Body of pancreas (tissue), 4 donors: Measurements from ENCODE around the gene C1orf35. TPM values are rescaled to one million over a fixed set of nuclear protein-coding genes. Genes with fewer than 3 reads are reported as not detected.

Source experiments
- ATAC-seq: fragments of 150-250 bp; one replicate; pipeline ENCODE4 v1.9.1; 2016
- DNase-seq, 4 donors: peaks; one replicate each; pipeline ENCODE4 v3.0.0-alpha.2; 2019
- H3K27ac ChIP-seq, 4 donors: fragments of 200-600 bp; sonication (generic); 1 replicate in 3 of 4; 2 replicates in 1 of 4; pipeline versions ENCODE4 v1.5.1 to v1.6.1; 2016 to 2019; ENCODE audit warnings: mild to moderate bottlenecking in 1 of 4, mixed read lengths in 1 of 4, moderate library complexity in 1 of 4
- H3K27me3 ChIP-seq, 2 donors: fragments of 200-600 bp; sonication (generic); one replicate each; pipeline ENCODE4 v1.6.0; 2016; ENCODE audit warnings: mild to moderate bottlenecking in 1 of 2
- H3K36me3 ChIP-seq, 2 donors: fragments of 200-600 bp; sonication (generic); replicated peaks in 1 of 2; 2 replicates each; pipeline ENCODE4 v1.5.1; 2016; ENCODE audit warnings: low read depth in 2 of 2; ENCODE audit not compliant: insufficient read depth in 1 of 2
- H3K4me1 ChIP-seq: fragments of 200-600 bp; sonication (generic); one replicate; pipeline ENCODE4 v1.6.0; 2016
- H3K4me3 ChIP-seq, 2 donors: fragments of 200-600 bp; sonication (generic); 1 replicate in 1 of 2; 2 replicates in 1 of 2; pipeline ENCODE4 v1.5.1; 2016 to 2019
- H3K9me3 ChIP-seq, 3 donors: fragments of 200-600 bp; sonication (generic); 1 replicate in 2 of 3; 2 replicates in 1 of 3; pipeline ENCODE4 v1.5.1; 2016
- CTCF ChIP-seq, 7 experiments: fragments of 450-650 bp in 4 of 7; fragments of 200-600 bp in 3 of 7; sonication (generic) in 3 of 7; IDR thresholded peaks; one replicate each; pipeline ENCODE4 v1.5.1; 2016 to 2019; ENCODE audit warnings: antibody characterized with exemption in 7 of 7
- POLR2A ChIP-seq, 3 donors: fragments of 450-650 bp; IDR thresholded peaks; one replicate each; pipeline ENCODE4 v1.6.1; 2016; ENCODE audit warnings: antibody characterized with exemption in 3 of 3, mild to moderate bottlenecking in 2 of 3
- WGBS, 2 donors: methylation state at CpG; one replicate each; pipeline ENCODE4 v1.1.5; 2017; 5-methylcytosine and 5-hydroxymethylcytosine counted together
- intact Hi-C: fragments of 100-400 bp; cut with DNase I; formaldehyde crosslinking; loops from one replicate; pipeline ENCODE4 v1.15.1; 2023
- total RNA-seq, 2 donors: library from RNA; depleted of rRNA; stranded (reverse); fragments of >200 nt; gene quantifications; one replicate each; pipeline ENCODE4 v1.1.0, GENCODE V29; 2016

The C1orf35 gene
- total RNA-seq, 2 donors from 2014 or later, result 10.9 to 71.2 TPM

- intact Hi-C loops, result no loop called here
- 74 to 88% methylated on average over 1 of the region's 1 CpG for WGBS, 2 donors
- H3K9me3 ChIP-seq, result no peaks in the 10 kb centered on the region
- ATAC-seq (no peak), DNase-seq (no peak)
- no peaks in the 10 kb centered on the region for H3K36me3 ChIP-seq
- no peak for TF ChIP-seq CTCF (IDR thresholded peaks at IDR 0.05)
- TF ChIP-seq POLR2A (IDR thresholded peaks at IDR 0.05), result no peak
- H3K4me1 ChIP-seq, result no peaks in the 10 kb centered on the region
- H3K27ac ChIP-seq, result no peak overlapping the region
- H3K27me3 ChIP-seq, result no peaks in the 10 kb centered on the region
- H3K4me3 ChIP-seq, result no peak overlapping the region
These were observed 17.2 kb upstream of the C1orf35 start for GRCh38 chr1:228120351-228120750.

- Histone ChIP-seq H3K36me3 (no peaks in the 10 kb centered on the region), H3K27ac (no peak overlapping the region), H3K4me3 (no peak overlapping the region), H3K4me1 (no peaks in the 10 kb centered on the region), H3K27me3 (no peaks in the 10 kb centered on the region), H3K9me3 (no peaks in the 10 kb centered on the region)
- 82 to 96% methylated on average over 2 of the region's 2 CpGs for WGBS, 2 donors
- TF ChIP-seq POLR2A (IDR thresholded peaks at IDR 0.05) (no peak), CTCF (IDR thresholded peaks at IDR 0.05) (no peak)
- ATAC-seq (no peak), DNase-seq (no peak)
- intact Hi-C loops, result no loop called here
These were observed 14.9 kb upstream of the C1orf35 start for GRCh38 chr1:228118040-228118439.

GRCh38 chr1:228117335-228117734, 14.2 kb upstream of the C1orf35 start:
- DNase-seq (no peak), ATAC-seq (no peak)
- intact Hi-C loops, result no loop called here
- H3K4me3 ChIP-seq, result no peak overlapping the region
- 94 to 99% methylated on average over 4 of the region's 4 CpGs for WGBS, 2 donors
- no peaks in the 10 kb centered on the region for H3K36me3 ChIP-seq
- TF ChIP-seq CTCF (IDR thresholded peaks at IDR 0.05) (no peak), POLR2A (IDR thresholded peaks at IDR 0.05) (no peak)
- H3K27me3 ChIP-seq, result no peaks in the 10 kb centered on the region
- no peaks in the 10 kb centered on the region for H3K9me3 ChIP-seq
- H3K27ac ChIP-seq, result no peak overlapping the region
- no peaks in the 10 kb centered on the region for H3K4me1 ChIP-seq

- no peaks in the 10 kb centered on the region for H3K27me3 ChIP-seq
- 30% methylated on average over 3 of the region's 3 CpGs for WGBS, 2 donors
- ATAC-seq (no peak), DNase-seq (no peak)
- intact Hi-C loops, result no loop called here
- no peaks in the 10 kb centered on the region for H3K36me3 ChIP-seq
- TF ChIP-seq CTCF (IDR thresholded peaks at IDR 0.05) (no peak), POLR2A (IDR thresholded peaks at IDR 0.05) (no peak)
- no peaks in the 10 kb centered on the region for H3K9me3 ChIP-seq
- no peak overlapping the region for H3K27ac ChIP-seq
- H3K4me1 ChIP-seq, result peaks cover 8% of the 10 kb centered on the region
- H3K4me3 ChIP-seq, result no peak overlapping the region
These were observed 11.7 kb upstream of the C1orf35 start for GRCh38 chr1:228114827-228115226.

GRCh38 chr1:228112617-228113016, 9.5 kb upstream of the C1orf35 start:
- TF ChIP-seq CTCF (IDR thresholded peaks at IDR 0.05), result no peak
- TF ChIP-seq POLR2A (IDR thresholded peaks at IDR 0.05), result no peak
- Histone ChIP-seq H3K4me3 (no peak overlapping the region), H3K4me1 (peaks cover 21% of the 10 kb centered on the region), H3K27ac (no peak overlapping the region), H3K9me3 (no peaks in the 10 kb centered on the region), H3K36me3 (peaks cover 0 to under 1% of the 10 kb centered on the region in 2 donors), H3K27me3 (no peaks in the 10 kb centered on the region)
- DNase-seq (no peak), ATAC-seq (no peak)
- WGBS, 2 donors, result 77 to 95% methylated on average over 1 of the region's 1 CpG
- intact Hi-C loops, result no loop called here
